Measurements from ENCODE around the gene SIRT1.

GRCh38 chr10:67839951-67840350, 44.5 kb upstream of the SIRT1 start:
- TF ChIP-seq GATA3 (IDR thresholded peaks at IDR 0.05; ENCODE audit: low read depth, low read length) = no peak
- TF ChIP-seq GATA2 (IDR thresholded peaks at IDR 0.05; ENCODE audit: low read depth, low read length) = no peak
